OCI-LY1 (cell line): Measurements from ENCODE around the gene NEB.

Experiments used
- EZH2 ChIP-seq: fragments of 200-600 bp; sonication (generic), shearing (Covaris generic); IDR thresholded peaks from 2 replicates; pipeline ENCODE4 v1.8.0; 2017; ENCODE audit warnings: borderline replicate concordance, mixed run types, mild to moderate bottlenecking, antibody characterized with exemption, low read length, moderate library complexity, mixed read lengths
- TF ChIP-seq, protein P1 (sequence below): fragments of 200-600 bp; sonication (generic), shearing (Covaris generic); IDR thresholded peaks from 2 replicates; pipeline ENCODE4 v1.5.1; 2017; ENCODE audit warnings: mild to moderate bottlenecking, antibody characterized with exemption, low read length, moderate library complexity, mixed read lengths

DNA sequence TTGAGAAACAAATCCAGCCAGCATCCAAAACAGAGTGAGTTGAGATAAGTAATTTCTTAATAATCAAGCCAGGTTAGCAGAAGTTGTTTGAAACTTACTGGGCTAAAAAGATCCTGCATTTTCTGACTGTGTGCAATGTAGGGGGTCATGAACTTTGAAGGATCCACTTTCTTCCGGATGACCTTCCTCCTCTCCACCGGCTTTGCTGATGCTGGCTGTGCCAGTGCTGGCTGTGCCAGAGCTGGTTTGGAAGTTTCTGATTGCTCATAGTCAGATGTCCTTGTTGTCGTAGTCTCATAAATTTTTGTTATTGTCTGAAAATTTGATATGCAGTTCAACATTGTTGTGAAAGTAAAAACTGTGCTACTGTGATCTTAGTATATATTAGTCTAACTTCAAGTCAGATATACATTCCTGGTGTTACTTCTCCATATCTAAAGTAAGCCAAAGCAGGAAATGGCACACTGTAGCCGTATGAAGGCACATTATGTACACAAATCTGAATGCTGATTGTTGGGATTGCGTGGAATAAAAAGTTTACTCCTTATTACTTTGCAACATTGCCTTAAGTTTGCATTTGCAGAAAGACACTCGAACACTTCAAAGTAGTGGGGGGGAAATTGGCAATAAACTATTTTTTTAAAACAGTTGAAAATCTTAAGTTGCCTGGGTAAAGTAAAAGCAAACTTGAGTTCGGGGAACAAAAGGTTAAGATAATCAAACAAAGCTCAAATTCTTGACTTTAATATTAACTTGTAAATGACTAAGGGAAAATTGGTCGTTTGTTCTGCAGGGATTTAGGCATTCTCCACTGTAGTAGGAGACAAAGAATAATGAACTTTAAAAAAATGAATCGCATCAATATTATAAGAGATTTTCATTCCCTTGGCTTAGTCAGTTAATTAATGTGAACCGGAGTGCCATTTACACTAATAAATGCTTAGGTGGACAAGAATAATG lies 6.4 kb downstream of the NEB start:
- TF ChIP-seq, protein P1, sequence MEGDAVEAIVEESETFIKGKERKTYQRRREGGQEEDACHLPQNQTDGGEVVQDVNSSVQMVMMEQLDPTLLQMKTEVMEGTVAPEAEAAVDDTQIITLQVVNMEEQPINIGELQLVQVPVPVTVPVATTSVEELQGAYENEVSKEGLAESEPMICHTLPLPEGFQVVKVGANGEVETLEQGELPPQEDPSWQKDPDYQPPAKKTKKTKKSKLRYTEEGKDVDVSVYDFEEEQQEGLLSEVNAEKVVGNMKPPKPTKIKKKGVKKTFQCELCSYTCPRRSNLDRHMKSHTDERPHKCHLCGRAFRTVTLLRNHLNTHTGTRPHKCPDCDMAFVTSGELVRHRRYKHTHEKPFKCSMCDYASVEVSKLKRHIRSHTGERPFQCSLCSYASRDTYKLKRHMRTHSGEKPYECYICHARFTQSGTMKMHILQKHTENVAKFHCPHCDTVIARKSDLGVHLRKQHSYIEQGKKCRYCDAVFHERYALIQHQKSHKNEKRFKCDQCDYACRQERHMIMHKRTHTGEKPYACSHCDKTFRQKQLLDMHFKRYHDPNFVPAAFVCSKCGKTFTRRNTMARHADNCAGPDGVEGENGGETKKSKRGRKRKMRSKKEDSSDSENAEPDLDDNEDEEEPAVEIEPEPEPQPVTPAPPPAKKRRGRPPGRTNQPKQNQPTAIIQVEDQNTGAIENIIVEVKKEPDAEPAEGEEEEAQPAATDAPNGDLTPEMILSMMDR, result no peak
- TF ChIP-seq EZH2, result no peak
